22Rv1 (cell line): ENCODE data around the gene DNASE1L3.

Source experiments
- ZFX ChIP-seq: fragments of 450-650 bp; IDR thresholded peaks from 2 replicates; pipeline ENCODE4 v1.6.1; 2017; ENCODE audit warnings: antibody characterized with exemption, borderline replicate concordance
- TF ChIP-seq, protein P1 (sequence below): fragments of 450-650 bp; IDR thresholded peaks from 2 replicates; pipeline ENCODE4 v1.5.1; 2017; ENCODE audit warnings: mild to moderate bottlenecking

- TF ChIP-seq, protein P1, sequence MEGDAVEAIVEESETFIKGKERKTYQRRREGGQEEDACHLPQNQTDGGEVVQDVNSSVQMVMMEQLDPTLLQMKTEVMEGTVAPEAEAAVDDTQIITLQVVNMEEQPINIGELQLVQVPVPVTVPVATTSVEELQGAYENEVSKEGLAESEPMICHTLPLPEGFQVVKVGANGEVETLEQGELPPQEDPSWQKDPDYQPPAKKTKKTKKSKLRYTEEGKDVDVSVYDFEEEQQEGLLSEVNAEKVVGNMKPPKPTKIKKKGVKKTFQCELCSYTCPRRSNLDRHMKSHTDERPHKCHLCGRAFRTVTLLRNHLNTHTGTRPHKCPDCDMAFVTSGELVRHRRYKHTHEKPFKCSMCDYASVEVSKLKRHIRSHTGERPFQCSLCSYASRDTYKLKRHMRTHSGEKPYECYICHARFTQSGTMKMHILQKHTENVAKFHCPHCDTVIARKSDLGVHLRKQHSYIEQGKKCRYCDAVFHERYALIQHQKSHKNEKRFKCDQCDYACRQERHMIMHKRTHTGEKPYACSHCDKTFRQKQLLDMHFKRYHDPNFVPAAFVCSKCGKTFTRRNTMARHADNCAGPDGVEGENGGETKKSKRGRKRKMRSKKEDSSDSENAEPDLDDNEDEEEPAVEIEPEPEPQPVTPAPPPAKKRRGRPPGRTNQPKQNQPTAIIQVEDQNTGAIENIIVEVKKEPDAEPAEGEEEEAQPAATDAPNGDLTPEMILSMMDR, result no peak
- no peak for TF ChIP-seq ZFX
Observed at GRCh38 chr3:58205981-58206380, 4.8 kb downstream of the DNASE1L3 start.
